D721Med (cell line): Measurements from ENCODE around the gene STIM1.

Experiments used
- DNase-seq: peaks from one replicate; pipeline ENCODE4 v3.0.0; 2011; ENCODE audit warnings: low spot score; ENCODE audit not compliant: insufficient read length
- FAIRE-seq: peaks from 2 replicates; lab custom pipeline; 2011; peaks lifted over from hg19 to GRCh38; lab: Jason Lieb, UNC
- CTCF ChIP-seq: IDR thresholded peaks from 2 replicates; pipeline ENCODE4 v1.5.1; 2012; ENCODE audit warnings: mild to moderate bottlenecking, control low read depth; ENCODE audit not compliant: insufficient read depth; ENCODE audit errors: missing control alignments

STIM1 gene

GRCh38 chr11:4071914-4072313, 216.4 kb downstream of the STIM1 start:
- no peak for DNase-seq
- no peak for FAIRE-seq
- no peak for TF ChIP-seq CTCF

GRCh38 chr11:4072668-4073285, 217.3 kb downstream of the STIM1 start:
- no peak for FAIRE-seq
- TF ChIP-seq CTCF = peak; percentile 87
- peak; percentile 23 for DNase-seq

- DNase-seq = no peak
- no peak for TF ChIP-seq CTCF
- FAIRE-seq = no peak
Observed at GRCh38 chr11:4074266-4074665, 218.8 kb downstream of the STIM1 start.

GRCh38 chr11:4076774-4077173, 221.3 kb downstream of the STIM1 start:
- DNase-seq (no peak), FAIRE-seq (no peak)
- TF ChIP-seq CTCF = no peak

- TF ChIP-seq CTCF = no peak
- FAIRE-seq (no peak), DNase-seq (no peak)
Observed at GRCh38 chr11:4083198-4083597, 227.7 kb downstream of the STIM1 start.

GRCh38 chr11:4084406-4085125, 229.1 kb downstream of the STIM1 start:
- DNase-seq = peak; percentile 32
- no peak for TF ChIP-seq CTCF
- FAIRE-seq = no peak

- TF ChIP-seq CTCF = no peak
- no peak for FAIRE-seq
- DNase-seq = no peak
Observed at GRCh38 chr11:4085575-4085974, 230.1 kb downstream of the STIM1 start.
